Breast epithelium (tissue), 3 donors: ENCODE results near the gene ATP5MK.

Experiments
- CTCF ChIP-seq, 3 donors: fragments of 450-650 bp; IDR thresholded peaks; one replicate each; pipeline ENCODE4 v1.5.1; 2016 to 2017; ENCODE audit warnings: antibody characterized with exemption in 3 of 3, mild to moderate bottlenecking in 3 of 3, moderate library complexity in 3 of 3
- POLR2AphosphoS5 ChIP-seq, 3 donors: sonication (generic); formaldehyde crosslinking; IDR thresholded peaks; one replicate each; pipeline ENCODE4 v1.6.1; 2017; ENCODE audit warnings: antibody characterized with exemption in 3 of 3

- TF ChIP-seq CTCF (IDR thresholded peaks at IDR 0.05) (no peak), POLR2AphosphoS5 (IDR thresholded peaks at IDR 0.05) (no peak)
Measured at GRCh38 chr10:103415581-103415980, 19.3 kb upstream of the ATP5MK start.
